Mesendoderm (in vitro differentiated cells): ENCODE measurements around the gene TMX1. TPM values are rescaled to one million over a fixed set of nuclear protein-coding genes. Genes with fewer than 3 reads are reported as not detected.

Experiments used
- small RNA-seq: library from polyadenylated mRNA; stranded (forward); fragments of <200 nt; extraction: miRNeasy Mini kit (QIAGEN cat#:217004); gene quantifications from one replicate; pipeline ENCODE3, GENCODE V24; 2013; ENCODE audit not compliant: insufficient read depth

Gene TMX1

Small RNAs within 50 kb of the gene (small RNA-seq; reads per million reads assigned to genes)
- gene RF00019 (not detected), gene RF00156 (not detected)
